HepG2 (cell line): ENCODE data around the gene DLX4. TPM values are rescaled to one million over a fixed set of nuclear protein-coding genes. Genes with fewer than 3 reads are reported as not detected.

ENCODE experiments used
- ATF1 ChIP-seq: IDR thresholded peaks from 2 replicates; pipeline ENCODE4 v1.6.1; 2016; ENCODE audit warnings: mild to moderate bottlenecking, control low read depth
- ATF7-NPFF ChIP-seq: sonication (generic); formaldehyde crosslinking; IDR thresholded peaks from 2 replicates; pipeline ENCODE4 v1.8.1; 2023; ENCODE audit warnings: mild to moderate bottlenecking, low read depth, missing genetic modification reagents, moderate library complexity
- CREM ChIP-seq, 2 experiments: sonication (generic) in 1 of 2; formaldehyde crosslinking in 1 of 2; IDR thresholded peaks; 2 replicates each; pipeline versions ENCODE4 v1.4.0 to v1.6.1; 2016 to 2020; ENCODE audit warnings: antibody characterized with exemption in 1 of 2, mild to moderate bottlenecking in 1 of 2, missing genetic modification reagents in 1 of 2
- DMAP1 ChIP-seq: IDR thresholded peaks from 2 replicates; pipeline ENCODE4 v1.6.1; 2016
- GPN1 ChIP-seq: sonication (generic); formaldehyde crosslinking; IDR thresholded peaks from 2 replicates; pipeline ENCODE4 v1.5.1; 2020; ENCODE audit warnings: missing genetic modification reagents, borderline replicate concordance
- GTF3A ChIP-seq: sonication (generic); formaldehyde crosslinking; conservative IDR thresholded peaks from 2 replicates; pipeline ENCODE4 v1.4.0; 2020; ENCODE audit warnings: mild to moderate bottlenecking, missing genetic modification reagents
- HCFC1 ChIP-seq: fragments of 150-350 bp; IDR thresholded peaks from 2 replicates; pipeline ENCODE4 v1.6.1; 2014; ENCODE audit warnings: low read depth, low read length
- NR2F6 ChIP-seq, 2 experiments: IDR thresholded peaks; 2 replicates each; pipeline ENCODE4 v1.6.1; 2016; ENCODE audit warnings: antibody characterized with exemption in 1 of 2, mild to moderate bottlenecking in 1 of 2
- SMAD3 ChIP-seq: sonication (generic); formaldehyde crosslinking; IDR thresholded peaks from 2 replicates; pipeline ENCODE4 v1.4.0; 2020; ENCODE audit warnings: missing genetic modification reagents
- SMC3 ChIP-seq: IDR thresholded peaks from 2 replicates; pipeline ENCODE4 v1.6.1; 2011; ENCODE audit warnings: low read length, improper control_type of control experiment
- SOX13 ChIP-seq, 3 experiments: fragments of 450-650 bp in 1 of 3; sonication (generic) in 1 of 3; formaldehyde crosslinking in 1 of 3; IDR thresholded peaks in 2 of 3; conservative IDR thresholded peaks in 1 of 3; 2 replicates each; pipeline versions ENCODE4 v1.5.0 to v1.6.1; 2016 to 2020; ENCODE audit warnings: antibody characterized with exemption in 1 of 3, mild to moderate bottlenecking in 1 of 3, missing compliant biosample characterization in 1 of 3, missing genetic modification reagents in 1 of 3, moderate library complexity in 1 of 3
- TRIM24 ChIP-seq: sonication (generic); formaldehyde crosslinking; IDR thresholded peaks from 2 replicates; pipeline ENCODE4 v1.8.0; 2022; ENCODE audit warnings: mild to moderate bottlenecking, missing genetic modification reagents
- ZFAT ChIP-seq: sonication (generic); formaldehyde crosslinking; conservative IDR thresholded peaks from 2 replicates; pipeline ENCODE4 v1.8.1; 2023; ENCODE audit warnings: missing genetic modification reagents, inconsistent platforms
- ZFYVE20 ChIP-seq: sonication (generic); formaldehyde crosslinking; IDR thresholded peaks from 2 replicates; pipeline ENCODE4 v1.8.0; 2023; ENCODE audit warnings: low read depth, mild to moderate bottlenecking, moderate library complexity, missing genetic modification reagents, borderline replicate concordance
- ZNF207 ChIP-seq: fragments of 450-650 bp; IDR thresholded peaks from 2 replicates; pipeline ENCODE4 v1.6.1; 2016; ENCODE audit warnings: antibody characterized with exemption, borderline replicate concordance
- ZNF24 ChIP-seq: fragments of 450-650 bp; IDR thresholded peaks from 2 replicates; pipeline ENCODE4 v1.6.1; 2017; ENCODE audit warnings: antibody characterized with exemption, mild to moderate bottlenecking
- ZNF354B ChIP-seq: sonication (generic); formaldehyde crosslinking; IDR thresholded peaks from 2 replicates; pipeline ENCODE4 v1.8.0; 2022; ENCODE audit warnings: mild to moderate bottlenecking, missing genetic modification reagents
- ZNF431 ChIP-seq: sonication (generic); formaldehyde crosslinking; IDR thresholded peaks from 2 replicates; pipeline ENCODE4 v1.9.0; 2022; ENCODE audit warnings: missing genetic modification reagents, low read depth, mild to moderate bottlenecking, borderline replicate concordance
- ZNF605 ChIP-seq: sonication (generic); formaldehyde crosslinking; IDR thresholded peaks from 2 replicates; pipeline ENCODE4 v1.8.0; 2022; ENCODE audit warnings: mild to moderate bottlenecking, missing genetic modification reagents
- ZNF737 ChIP-seq: sonication (generic); formaldehyde crosslinking; IDR thresholded peaks from 2 replicates; pipeline ENCODE4 v1.5.0; 2020; ENCODE audit warnings: missing genetic modification reagents, mild to moderate bottlenecking, borderline replicate concordance
- ZNF761 ChIP-seq: sonication (generic); formaldehyde crosslinking; conservative IDR thresholded peaks from 2 replicates; pipeline ENCODE4 v1.4.0; 2020; ENCODE audit warnings: mild to moderate bottlenecking, missing genetic modification reagents
- polyA plus RNA-seq, 8 experiments: library from polyadenylated mRNA; depleted of rRNA in 3 of 8; stranded (reverse) in 7 of 8; unstranded in 1 of 8; fragments of >200 nt; fragmentation: Illumina TruSeq in 4 of 8; extraction: Trizol in 4 of 8; gene quantifications; 2 replicates each; pipeline versions ENCODE4 v1.2.1 to v1.2.3, GENCODE V29; 2011 to 2016; ENCODE audit warnings: low read depth in 4 of 8, missing spikeins in 1 of 8, mixed read lengths in 1 of 8; ENCODE audit not compliant: insufficient read depth in 1 of 8
- total RNA-seq, 5 experiments: library from RNA; depleted of rRNA; stranded (reverse); fragments of >200 nt; fragmentation: Illumina TruSeq; extraction: Trizol; gene quantifications; 2 replicates each; pipeline ENCODE4 v1.2.3, GENCODE V29; 2016; ENCODE audit warnings: low read depth in 1 of 5
- TF ChIP-seq, protein P1 (sequence below): sonication (generic); formaldehyde crosslinking; IDR thresholded peaks from 2 replicates; pipeline ENCODE4 v1.4.0; 2020; ENCODE audit warnings: missing genetic modification reagents
- TF ChIP-seq, protein P2 (sequence below), 2 experiments: sonication (generic) in 1 of 2; formaldehyde crosslinking in 1 of 2; IDR thresholded peaks; 2 replicates each; pipeline versions ENCODE4 v1.4.0 to v1.6.1; 2018 to 2020; ENCODE audit warnings: missing genetic modification reagents in 2 of 2, borderline replicate concordance in 1 of 2, low read depth in 1 of 2, mild to moderate bottlenecking in 1 of 2, missing biosample characterization in 1 of 2
- TF ChIP-seq, protein P3 (sequence below): IDR thresholded peaks from 2 replicates; pipeline ENCODE4 v1.6.1; 2016; ENCODE audit warnings: low read depth, control low read depth
- TF ChIP-seq, protein P4 (sequence below): IDR thresholded peaks from 2 replicates; pipeline ENCODE4 v1.6.1; 2018; ENCODE audit warnings: missing genetic modification reagents

DLX4 gene
- total and polyA plus RNA-seq, 2 of the 13 experiments (the other 11 are each of a cell fraction or from before 2014, with no cell fraction given): 0.55 to 2.3 TPM

DNA sequence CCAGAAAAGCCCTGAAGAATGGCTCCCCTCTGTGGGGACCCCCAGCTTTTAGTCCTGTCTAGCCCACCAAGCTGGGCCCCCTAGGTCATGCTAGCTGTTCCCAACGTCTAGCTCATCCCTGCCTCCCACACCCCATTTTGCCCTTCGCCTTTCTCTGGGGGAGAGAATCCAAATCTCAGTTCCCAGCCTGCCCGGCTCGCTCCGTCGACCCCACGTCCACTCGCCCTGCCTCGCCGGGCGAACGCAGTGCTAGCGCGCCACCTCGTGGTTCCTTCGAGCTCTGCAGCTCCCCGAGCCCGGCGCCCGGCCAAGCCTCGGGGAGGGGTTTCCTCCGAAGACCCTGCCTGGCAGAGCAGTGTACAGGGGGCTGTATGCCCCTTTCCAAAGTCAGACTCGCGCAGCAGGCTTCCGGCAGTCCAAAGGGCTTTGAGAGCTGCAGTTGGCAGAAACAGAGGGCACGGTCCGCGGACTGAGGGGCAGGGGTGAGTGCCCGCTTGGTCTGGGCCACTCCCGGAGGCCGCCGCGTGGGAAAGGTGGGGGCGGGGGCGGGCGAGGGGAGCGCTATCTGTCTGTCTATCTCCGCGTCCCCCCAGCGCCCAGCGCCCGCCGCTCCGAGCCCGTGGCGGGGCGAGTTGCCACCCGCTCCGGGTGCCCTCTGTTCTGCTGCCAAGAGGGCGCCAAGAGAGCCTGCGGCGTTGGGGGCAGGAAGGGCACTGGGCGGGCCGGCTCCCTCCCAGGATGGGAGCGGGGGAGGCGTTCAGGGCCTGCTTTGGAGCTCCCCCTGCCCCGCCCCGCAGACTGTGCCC, 27.7 kb downstream of the DLX4 start (continued):
- TF ChIP-seq GPN1 (CRISPR knock-in tag) (no peak), GTF3A (no peak), ZNF24 (no peak), SMAD3 (CRISPR knock-in tag) (peak; percentile 53; the same call in 1 of the 2 replicates), ZNF207 (no peak), ATF7-NPFF (CRISPR knock-in tag) (0 out of 2 replicates have a peak, but pooled peaks have one; percentile 26), HCFC1 (no peak), TRIM24 (CRISPR knock-in tag) (no peak), ZNF761 (CRISPR knock-in tag) (no peak), ATF1 (no peak), DMAP1 (CRISPR knock-in tag) (no peak), ZNF605 (CRISPR knock-in tag) (no peak), SOX13 (IDR thresholded peaks at IDR 0.05) (no peak), SOX13 (CRISPR knock-in tag; conservative IDR thresholded peaks at IDR 0.05 in 1 of 2, IDR thresholded peaks at IDR 0.05 in 1 of 2) (0 out of 4 replicates have a peak, but pooled peaks of 1 of the 2 experiments have one; percentile 34), ZNF354B (peak; percentile 70; the same call in 1 of the 2 replicates), ZFYVE20 (peak; percentile 16; the same call in 1 of the 2 replicates), ZNF737 (CRISPR knock-in tag) (no peak), SMC3 (peak; percentile 84; the same call in 1 of the 2 replicates), CREM (IDR thresholded peaks at IDR 0.05) (no peak), CREM (CRISPR knock-in tag; IDR thresholded peaks at IDR 0.05) (no peak), NR2F6 (IDR thresholded peaks at IDR 0.05) (no peak), NR2F6 (CRISPR knock-in tag; IDR thresholded peaks at IDR 0.05) (peak; percentile 69; the same call in 1 of the 2 replicates), ZFAT (no peak), ZNF431 (peak; percentile 41; the same call in 1 of the 2 replicates)
- TF ChIP-seq, protein P1, sequence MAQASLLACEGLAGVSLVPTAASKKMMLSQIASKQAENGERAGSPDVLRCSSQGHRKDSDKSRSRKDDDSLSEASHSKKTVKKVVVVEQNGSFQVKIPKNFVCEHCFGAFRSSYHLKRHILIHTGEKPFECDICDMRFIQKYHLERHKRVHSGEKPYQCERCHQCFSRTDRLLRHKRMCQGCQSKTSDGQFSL: peak; percentile 73; the same call in 1 of the 2 replicates
- TF ChIP-seq, protein P2, sequence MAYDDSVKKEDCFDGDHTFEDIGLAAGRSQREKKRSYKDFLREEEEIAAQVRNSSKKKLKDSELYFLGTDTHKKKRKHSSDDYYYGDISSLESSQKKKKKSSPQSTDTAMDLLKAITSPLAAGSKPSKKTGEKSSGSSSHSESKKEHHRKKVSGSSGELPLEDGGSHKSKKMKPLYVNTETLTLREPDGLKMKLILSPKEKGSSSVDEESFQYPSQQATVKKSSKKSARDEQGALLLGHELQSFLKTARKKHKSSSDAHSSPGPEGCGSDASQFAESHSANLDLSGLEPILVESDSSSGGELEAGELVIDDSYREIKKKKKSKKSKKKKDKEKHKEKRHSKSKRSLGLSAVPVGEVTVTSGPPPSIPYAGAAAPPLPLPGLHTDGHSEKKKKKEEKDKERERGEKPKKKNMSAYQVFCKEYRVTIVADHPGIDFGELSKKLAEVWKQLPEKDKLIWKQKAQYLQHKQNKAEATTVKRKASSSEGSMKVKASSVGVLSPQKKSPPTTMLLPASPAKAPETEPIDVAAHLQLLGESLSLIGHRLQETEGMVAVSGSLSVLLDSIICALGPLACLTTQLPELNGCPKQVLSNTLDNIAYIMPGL (CRISPR knock-in tag; IDR thresholded peaks at IDR 0.05; ENCODE audit: borderline replicate concordance in 1 of 2, low read depth in 1 of 2): 0 out of 4 replicates have a peak, but pooled peaks of 1 of the 2 experiments have one; percentile 48
- TF ChIP-seq, protein P3, sequence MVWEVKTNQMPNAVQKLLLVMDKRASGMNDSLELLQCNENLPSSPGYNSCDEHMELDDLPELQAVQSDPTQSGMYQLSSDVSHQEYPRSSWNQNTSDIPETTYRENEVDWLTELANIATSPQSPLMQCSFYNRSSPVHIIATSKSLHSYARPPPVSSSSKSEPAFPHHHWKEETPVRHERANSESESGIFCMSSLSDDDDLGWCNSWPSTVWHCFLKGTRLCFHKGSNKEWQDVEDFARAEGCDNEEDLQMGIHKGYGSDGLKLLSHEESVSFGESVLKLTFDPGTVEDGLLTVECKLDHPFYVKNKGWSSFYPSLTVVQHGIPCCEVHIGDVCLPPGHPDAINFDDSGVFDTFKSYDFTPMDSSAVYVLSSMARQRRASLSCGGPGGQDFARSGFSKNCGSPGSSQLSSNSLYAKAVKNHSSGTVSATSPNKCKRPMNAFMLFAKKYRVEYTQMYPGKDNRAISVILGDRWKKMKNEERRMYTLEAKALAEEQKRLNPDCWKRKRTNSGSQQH (CRISPR knock-in tag): no peak
- TF ChIP-seq, protein P4, sequence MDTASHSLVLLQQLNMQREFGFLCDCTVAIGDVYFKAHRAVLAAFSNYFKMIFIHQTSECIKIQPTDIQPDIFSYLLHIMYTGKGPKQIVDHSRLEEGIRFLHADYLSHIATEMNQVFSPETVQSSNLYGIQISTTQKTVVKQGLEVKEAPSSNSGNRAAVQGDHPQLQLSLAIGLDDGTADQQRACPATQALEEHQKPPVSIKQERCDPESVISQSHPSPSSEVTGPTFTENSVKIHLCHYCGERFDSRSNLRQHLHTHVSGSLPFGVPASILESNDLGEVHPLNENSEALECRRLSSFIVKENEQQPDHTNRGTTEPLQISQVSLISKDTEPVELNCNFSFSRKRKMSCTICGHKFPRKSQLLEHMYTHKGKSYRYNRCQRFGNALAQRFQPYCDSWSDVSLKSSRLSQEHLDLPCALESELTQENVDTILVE (CRISPR knock-in tag): peak; percentile 81; the same call in 1 of the 2 replicates
